Measurements from ENCODE around the gene PPM1E. TPM values are rescaled to one million over a fixed set of nuclear protein-coding genes. Genes with fewer than 3 reads are reported as not detected.

PPM1E gene
- under 1 TPM in 3 of 4 donors, not detected in 1; 0.19 to 0.48 (median 0.46) TPM for total RNA-seq

DNA sequence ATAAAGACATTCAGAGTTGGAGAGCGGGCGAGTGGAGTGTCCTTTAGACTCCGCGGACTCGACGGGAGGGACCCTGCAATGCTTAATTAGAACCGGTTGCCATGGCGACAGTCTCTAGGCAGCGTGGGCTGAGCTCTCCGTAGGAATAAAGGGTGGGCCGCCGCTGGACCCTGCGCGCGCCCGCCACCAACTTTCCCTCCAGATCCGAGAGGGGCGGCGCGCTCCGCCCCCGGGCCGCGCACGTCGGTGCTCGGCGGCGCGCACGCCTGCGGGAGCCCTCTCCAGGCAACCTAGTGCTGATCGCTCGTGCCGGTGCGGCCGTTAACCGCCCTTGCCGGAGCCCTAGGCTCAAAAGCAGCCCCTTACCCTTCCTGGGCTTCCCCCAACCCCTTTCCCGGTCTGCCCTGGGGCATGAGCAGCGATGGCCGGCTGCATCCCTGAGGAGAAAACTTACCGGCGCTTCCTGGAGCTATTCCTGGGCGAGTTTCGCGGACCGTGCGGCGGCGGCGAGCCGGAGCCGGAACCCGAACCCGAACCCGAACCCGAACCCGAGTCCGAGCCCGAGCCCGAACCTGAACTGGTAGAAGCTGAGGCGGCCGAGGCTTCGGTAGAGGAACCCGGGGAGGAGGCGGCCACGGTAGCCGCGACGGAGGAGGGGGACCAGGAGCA is at the start of gene PPM1E:
Gene PPM1E, plus strand, starts transcription at position 278 of the 669 bp plus-strand sequence.
- TF ChIP-seq, protein P1, sequence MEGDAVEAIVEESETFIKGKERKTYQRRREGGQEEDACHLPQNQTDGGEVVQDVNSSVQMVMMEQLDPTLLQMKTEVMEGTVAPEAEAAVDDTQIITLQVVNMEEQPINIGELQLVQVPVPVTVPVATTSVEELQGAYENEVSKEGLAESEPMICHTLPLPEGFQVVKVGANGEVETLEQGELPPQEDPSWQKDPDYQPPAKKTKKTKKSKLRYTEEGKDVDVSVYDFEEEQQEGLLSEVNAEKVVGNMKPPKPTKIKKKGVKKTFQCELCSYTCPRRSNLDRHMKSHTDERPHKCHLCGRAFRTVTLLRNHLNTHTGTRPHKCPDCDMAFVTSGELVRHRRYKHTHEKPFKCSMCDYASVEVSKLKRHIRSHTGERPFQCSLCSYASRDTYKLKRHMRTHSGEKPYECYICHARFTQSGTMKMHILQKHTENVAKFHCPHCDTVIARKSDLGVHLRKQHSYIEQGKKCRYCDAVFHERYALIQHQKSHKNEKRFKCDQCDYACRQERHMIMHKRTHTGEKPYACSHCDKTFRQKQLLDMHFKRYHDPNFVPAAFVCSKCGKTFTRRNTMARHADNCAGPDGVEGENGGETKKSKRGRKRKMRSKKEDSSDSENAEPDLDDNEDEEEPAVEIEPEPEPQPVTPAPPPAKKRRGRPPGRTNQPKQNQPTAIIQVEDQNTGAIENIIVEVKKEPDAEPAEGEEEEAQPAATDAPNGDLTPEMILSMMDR (IDR thresholded peaks at IDR 0.05), result no peak
- DNase-seq (ENCODE audit: low spot score) (no peak), ATAC-seq (ENCODE audit: low FRiP score) (peak; percentile 83)

DNA sequence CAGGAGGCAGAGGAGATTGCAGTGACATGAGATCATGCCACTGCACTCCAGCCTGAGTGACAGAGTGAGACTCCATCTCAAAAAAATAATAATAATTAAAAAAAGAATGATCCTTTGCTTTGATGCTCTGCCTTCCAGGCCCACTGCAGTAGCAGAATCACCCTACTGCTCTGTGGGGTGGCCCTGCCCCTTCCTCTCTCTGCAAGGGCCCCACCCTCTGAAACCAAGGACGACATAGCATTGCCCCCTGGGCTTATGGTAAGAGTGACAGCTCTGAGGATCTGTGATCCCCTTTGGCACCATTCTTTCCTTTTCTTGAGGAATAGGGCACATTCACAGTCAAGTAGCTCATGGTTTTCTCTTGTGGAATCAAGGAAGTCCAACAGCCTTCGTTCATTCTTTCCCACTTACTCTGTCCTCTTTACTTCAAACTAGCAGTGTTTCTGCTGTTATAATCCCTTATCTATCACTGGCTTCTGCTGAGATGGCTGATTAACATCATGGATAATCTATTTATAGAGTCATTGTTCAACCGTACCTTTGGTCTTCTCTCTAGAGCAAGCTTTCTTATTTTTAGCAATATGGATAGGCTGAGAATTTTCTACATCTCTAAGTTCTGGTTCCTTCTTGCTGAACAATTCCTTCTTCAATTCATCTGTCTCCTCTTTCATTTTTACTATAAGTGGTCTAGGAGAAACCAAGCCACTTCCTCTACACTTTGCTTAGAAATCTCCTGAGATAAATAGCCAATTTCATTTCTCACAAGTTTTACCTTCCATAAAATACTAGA is 49.1 kb upstream of the PPM1E start:
- TF ChIP-seq, protein P1 (IDR thresholded peaks at IDR 0.05), result no peak
- ATAC-seq (ENCODE audit: low FRiP score), result no peak
- DNase-seq (ENCODE audit: low spot score), result no peak

DNA sequence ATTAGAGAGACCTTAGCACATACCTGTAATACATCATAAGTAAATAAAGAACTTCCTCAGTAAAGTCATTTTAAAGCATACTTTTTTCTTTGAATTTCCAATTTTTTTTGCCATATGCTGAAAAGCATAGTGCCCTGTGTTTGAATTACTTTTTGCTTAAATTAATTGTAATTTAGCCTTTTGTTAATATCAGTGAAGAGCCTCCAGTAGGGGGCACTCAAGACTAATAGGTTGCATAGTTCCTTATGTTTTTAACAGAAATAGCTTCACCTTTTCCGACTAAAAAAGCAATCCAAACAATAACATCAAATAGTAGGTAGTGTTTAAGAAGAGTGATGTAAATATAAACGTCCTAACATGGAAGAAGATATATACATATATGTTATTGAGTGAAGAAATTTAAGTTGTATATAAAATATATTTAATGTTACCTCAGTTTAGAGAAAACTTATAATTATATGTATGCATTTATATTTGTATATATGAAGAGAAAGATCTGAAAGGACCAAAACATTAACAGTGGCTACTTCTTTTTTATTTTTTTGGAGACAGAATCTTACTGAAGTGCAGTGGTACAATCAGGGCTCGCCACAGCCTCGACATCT is 44.6 kb upstream of the PPM1E start:
- peak; percentile 48 for DNase-seq (ENCODE audit: low spot score)
- TF ChIP-seq, protein P1 (IDR thresholded peaks at IDR 0.05), result peak in 1 of 3 donors; percentile 32
- no peak for ATAC-seq (ENCODE audit: low FRiP score)

DNA sequence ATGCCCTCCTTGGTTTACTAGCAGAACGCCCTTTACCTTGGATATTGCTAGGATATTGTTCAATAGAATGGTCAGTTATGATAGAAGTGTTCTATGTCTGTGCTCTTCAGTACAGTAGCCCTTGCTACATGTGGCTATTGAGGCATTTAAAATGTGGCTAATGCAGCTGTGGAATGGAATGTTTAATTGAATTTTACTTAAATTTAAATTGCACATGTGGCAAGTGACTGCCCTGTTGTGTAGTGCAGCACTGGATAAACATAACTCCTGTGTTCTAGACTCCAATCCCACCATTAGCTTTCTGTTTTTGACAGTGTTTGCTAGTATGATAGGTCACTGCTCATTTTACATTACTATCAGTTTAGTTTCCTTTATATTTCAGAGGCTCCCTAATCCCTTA is 33.4 kb upstream of the PPM1E start:
- DNase-seq (ENCODE audit: low spot score) (no peak), ATAC-seq (ENCODE audit: low FRiP score) (no peak)
- TF ChIP-seq, protein P1 (IDR thresholded peaks at IDR 0.05), result no peak

DNA sequence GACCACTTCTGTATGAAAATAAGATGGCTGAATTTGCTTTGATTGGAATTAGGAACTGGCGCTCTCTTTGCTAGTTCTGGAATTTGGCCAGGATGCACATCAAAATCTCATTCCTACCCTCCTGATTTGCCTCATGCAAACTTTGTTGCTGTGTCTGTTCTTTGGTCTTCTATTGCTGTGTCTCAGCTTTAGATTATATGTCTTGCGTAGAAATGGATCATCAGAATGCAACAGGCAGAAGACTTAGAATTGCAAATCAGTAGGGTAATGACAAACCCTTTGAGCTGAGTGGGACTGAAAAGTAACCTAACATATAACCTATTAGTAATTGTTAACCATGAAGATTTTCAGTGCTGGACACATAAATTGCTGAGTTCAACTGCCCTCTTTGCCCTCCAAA is 33.0 kb upstream of the PPM1E start:
- TF ChIP-seq, protein P1 (IDR thresholded peaks at IDR 0.05), result no peak
- ATAC-seq (ENCODE audit: low FRiP score), result no peak

DNA sequence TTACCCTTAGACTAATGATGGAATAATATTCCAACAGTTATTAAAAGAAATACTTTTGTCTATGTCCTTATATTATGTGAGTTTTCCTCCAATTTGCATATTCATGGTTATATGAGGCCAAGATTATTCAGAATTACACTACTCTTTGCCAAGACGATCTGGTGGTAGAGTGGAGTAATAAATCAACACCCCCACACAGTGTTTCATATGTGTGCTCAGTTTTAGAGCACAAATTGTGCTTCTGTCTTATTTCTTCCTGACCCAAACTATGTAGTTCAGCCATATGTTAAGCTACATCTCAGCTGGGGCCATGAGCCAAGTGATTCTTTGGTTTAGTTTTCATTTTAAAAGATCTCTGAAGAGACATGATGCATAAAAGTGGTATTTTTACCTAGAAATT is 26.9 kb upstream of the PPM1E start:
- TF ChIP-seq, protein P1 (IDR thresholded peaks at IDR 0.05), result no peak
- DNase-seq (ENCODE audit: low spot score) (no peak), ATAC-seq (ENCODE audit: low FRiP score) (no peak)

More for the DNA sequence above, 33.0 kb upstream of the PPM1E start:
- no peak for DNase-seq (ENCODE audit: low spot score)
